GM18519 (cell line): ENCODE results near the gene AKR7A3.
"Not testable (repeated sequence)": the region's sequence is repeated elsewhere in the genome, so short reads cannot be mapped to it uniquely, and the experiment has no call there.

Experiments used
- ATAC-seq: cut with Tn5 transposase; IDR thresholded peaks from one replicate; pipeline ENCODE4 v1.9.1; 2021; ENCODE audit warnings: mild to moderate bottlenecking, moderate library complexity; ENCODE audit not compliant: unreplicated experiment, low FRiP score

AKR7A3 gene

DNA sequence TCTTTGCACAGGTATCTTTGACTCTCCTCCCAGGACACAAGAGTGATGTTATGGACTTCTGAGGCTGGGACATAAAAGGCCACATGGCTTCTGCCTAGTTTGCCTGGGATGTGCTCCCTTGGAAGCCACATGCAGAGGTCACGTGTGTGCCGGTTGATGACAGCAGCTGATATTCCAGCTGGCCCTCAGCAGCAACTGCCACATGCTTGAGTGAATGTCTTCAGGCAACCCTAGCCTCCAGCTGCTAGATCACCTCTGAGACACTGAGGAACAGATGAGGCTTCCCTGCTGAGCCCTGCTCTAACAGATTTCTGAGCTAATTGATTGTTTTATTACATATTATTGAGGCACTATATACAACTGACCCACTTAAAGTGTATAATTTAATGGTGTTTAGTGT, 11.6 kb upstream of the AKR7A3 start:
- no peak for ATAC-seq

- no peak for ATAC-seq
These were observed 6.1 kb upstream of the AKR7A3 start for GRCh38 chr1:19294638-19295037.

GRCh38 chr1:19289244-19289643, 674 bp upstream of the AKR7A3 start:
- no peak for ATAC-seq

DNA sequence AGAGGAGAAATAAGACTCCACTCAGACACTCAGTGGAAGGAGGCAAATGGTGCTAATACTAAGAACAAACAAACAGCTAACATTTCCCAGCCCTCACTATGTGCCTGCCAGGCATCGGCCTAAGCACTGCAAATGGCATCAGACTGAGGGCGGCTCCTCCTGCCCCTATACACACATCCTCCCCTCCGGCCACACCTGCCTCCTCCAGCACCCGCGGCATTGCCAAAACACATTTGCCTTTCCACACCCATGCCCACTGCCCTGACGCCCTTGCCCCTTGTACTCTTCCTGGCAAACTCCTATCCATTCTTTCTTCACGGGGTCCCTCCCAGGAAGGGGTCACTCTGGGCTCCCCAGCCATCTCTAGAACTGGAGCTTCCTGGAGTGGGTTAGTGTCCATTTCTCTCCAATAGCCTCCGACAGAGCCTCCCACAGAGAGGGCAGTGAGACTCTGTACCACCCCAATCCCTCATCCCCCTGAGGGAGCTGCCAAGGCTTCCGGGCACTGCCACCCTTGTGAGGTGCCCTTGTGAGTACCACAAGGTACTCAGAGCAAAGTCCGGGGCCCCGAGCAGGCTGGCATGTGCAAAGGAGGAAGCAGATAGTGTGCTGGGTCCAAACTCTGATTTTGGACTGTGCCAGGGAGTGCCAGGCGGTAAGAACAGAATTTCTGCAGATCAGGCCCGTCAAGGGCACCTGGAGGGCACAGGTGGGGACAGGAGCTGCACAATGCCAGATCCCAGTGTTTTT, 959 bp downstream of the AKR7A3 start:
- ATAC-seq, result no peak

- not testable (repeated sequence) for ATAC-seq
These were observed 2.8 kb downstream of the AKR7A3 start for GRCh38 chr1:19285807-19286206.

GRCh38 chr1:19285366-19285765, 3.2 kb downstream of the AKR7A3 start:
- not testable (repeated sequence) for ATAC-seq

- no peak for ATAC-seq
These were observed 3.7 kb downstream of the AKR7A3 start for GRCh38 chr1:19284881-19285280.

DNA sequence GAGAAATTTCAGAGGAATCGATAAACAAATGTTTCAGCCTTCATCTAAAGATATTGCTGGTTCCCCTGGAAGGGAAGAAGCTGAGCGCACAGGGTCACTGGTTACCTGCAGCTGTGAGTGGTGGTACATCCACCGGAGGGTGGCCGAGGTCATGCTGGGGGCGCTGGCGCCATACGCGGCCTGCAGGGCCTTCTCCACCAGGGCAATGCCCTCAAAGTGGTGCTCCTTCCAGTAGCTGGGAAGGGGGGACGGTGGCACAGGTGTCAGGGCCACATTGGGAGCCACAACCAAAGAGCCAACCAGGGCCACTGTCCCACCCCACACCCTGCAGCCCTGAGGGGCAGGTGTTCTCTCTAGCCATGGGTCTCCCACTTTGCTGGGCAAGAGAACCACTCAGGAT, 4.7 kb downstream of the AKR7A3 start:
- no peak for ATAC-seq

DNA sequence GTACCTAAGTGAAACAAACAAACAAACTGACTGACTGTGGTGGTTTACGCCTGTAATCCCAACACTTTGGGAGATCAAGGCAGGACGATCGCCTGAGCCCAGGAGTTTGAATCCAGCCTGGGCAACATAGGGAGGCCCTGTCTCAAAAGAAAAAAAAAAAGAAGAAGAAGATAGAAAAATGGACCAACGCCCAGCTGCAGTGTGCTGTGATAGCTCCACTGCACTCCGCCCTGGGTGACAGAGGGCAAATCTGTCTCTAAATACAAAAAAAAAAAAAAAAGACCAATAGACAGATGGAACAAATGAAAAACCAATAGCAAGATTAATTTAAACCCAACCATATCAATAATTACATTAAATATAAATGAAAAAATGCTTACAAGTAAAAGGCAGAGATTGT, 13.9 kb downstream of the AKR7A3 start:
- no peak for ATAC-seq

DNA sequence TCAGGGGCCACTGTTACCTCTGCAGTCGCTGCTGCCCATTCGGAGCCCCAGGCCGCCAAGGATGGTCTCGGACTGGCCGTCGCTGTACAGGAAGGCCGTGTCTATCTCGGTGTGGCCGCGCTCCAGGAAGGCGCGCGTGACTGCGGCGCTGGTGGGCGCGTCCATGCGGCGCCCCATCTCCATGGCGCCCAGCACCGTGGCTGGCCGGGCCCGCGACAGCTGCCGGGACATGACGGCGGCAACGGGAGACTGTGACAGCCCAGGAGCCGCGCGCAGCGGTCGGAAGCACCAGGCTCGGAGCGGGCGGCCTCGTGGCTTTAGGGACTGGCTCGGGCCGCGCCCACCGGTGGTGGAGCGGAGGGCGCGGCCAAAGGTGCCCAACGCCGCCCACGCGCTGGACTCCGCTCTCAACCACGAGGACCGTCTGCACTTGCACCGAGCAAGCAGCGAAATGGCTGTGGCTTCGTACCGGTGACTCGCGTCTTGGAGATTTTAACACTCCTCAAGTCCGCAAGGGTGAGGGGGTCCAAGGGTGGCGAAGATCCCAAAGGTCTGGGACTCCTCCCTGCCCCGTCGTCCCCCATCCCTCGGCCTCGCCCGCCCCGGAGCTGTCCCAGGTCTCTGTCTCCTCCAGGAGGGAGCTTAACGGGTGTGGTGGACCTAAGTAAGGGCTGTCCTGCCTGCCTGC, 14.6 kb downstream of the AKR7A3 start:
- ATAC-seq, result not testable (repeated sequence)

GRCh38 chr1:19273106-19273843, 15.3 kb downstream of the AKR7A3 start:
- no peak for ATAC-seq

DNA sequence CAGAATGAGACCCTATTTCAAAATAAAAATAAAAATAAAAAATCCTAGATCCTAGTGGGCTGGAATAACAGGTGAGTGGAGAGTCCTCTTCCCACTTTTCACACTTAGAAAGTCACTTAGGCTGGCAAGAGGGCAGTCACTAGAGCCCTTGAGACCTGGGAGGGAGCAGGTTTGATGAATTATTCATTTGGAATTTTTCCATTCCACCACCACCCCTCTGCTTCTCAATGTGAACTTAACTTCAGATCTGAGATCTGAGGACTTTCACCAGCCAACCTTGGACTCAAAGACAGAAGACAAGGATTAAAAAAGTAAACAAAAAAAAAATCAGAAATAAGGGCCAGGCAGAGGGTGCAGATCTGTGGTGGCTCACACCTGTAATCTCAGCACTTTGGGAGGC, 16.5 kb downstream of the AKR7A3 start:
- no peak for ATAC-seq

DNA sequence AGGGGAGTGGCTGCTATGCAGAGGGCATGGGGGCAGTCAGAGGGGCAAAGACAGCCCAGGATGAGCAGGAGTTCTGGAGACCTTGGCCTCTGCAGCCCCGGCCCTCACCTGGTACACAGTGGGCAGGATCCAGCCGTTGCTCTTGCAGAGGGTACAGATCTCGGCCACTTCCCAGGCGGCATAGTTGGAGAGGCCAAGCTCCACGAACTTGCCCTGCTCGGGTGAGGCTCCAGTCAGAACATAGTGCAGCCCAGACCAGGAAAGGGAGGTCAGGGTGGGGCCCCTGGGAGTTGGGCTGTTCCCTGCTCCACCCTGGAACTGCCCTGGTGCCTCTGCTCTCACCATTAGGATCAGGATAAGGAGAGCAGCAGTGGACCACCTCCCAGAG, 18.2 kb downstream of the AKR7A3 start:
- ATAC-seq, result not testable (repeated sequence)

- ATAC-seq, result not testable (repeated sequence)
These were observed 18.9 kb downstream of the AKR7A3 start for GRCh38 chr1:19269427-19270342.

DNA sequence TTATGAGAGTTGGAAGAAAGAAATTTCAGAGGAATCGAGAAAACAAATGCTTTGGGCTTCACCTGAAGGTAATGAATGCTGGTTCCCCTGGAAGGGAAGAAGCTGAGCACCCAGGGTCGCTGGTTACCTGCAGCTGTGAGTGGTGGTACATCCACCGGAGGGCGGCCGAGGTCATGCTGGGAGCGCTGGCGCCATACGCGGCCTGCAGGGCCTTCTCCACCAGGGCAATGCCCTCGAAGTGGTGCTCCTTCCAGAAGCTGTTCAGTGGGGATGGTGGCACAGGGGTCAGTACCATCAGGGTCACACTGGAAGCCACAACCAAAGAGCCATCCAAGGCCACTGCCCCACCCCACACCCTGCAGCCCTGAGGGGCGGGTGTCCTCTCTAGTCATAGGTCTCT, 20.1 kb downstream of the AKR7A3 start:
- no peak for ATAC-seq

DNA sequence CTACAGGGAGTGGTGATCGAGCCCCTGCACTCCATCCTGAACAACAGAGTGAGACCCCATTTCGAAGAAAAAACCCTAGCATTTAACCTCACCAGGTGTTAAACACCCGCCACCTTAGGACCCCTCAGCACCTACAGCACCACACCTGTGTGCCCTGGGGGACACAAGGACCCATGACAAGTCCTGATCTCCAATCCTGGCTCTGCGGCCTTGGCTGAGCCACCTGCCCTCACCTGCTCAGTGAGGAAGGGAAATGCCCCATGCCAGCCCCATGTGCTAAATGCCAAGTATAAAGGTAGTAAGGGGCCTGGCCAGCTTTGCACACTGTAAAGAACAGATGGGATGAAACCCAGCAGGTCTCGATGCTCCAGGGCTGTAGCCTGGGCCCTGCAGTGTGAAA, 25.8 kb downstream of the AKR7A3 start:
- ATAC-seq, result no peak

DNA sequence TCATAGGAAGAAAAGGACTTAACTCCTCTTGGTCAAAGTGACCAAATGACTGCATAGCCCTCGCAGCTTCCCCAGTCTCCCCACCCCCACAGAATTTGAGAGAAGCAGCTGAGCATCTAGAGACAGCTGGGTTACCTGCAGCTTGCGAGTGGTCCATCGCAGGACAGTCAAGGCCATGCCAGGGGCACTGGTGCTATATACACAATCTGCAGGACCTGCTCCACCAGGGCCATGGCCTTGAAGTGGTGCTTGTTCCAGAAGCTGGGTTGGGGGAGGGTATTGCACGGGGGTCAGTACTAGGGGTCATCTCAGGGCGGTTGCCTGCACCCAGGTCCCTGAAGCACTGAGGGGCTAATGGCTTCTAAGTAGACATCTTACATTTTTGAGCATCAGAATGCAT, 26.5 kb downstream of the AKR7A3 start:
- no peak for ATAC-seq

- no peak for ATAC-seq
These were observed 28.1 kb downstream of the AKR7A3 start for GRCh38 chr1:19260211-19261138.

DNA sequence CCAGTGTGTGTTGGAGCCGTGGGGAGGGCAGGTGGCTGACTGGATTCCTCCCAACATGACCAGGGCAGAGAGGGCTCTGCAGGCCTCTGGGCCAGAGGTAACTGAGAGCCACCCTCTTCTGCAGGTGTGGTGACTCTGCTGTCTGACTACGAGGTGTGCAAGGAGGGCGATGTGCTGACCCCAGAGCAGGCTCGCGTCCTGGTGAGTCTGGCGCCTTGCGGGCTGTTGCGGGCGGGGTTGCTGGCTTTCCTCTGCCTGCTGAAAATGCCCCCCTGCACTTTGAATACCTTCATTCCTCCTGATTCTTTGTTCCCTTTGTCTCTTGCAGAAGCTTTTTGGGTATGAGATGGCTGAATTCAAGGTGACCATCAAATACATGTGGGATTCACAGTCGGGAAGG, 30.2 kb downstream of the AKR7A3 start:
- no peak for ATAC-seq
